GM19455 (cell line): ENCODE data around the gene PAOX.
"Not testable (repeated sequence)": the region's sequence is repeated elsewhere in the genome, so short reads cannot be mapped to it uniquely, and the experiment has no call there.

Experiments used
- ATAC-seq: cut with Tn5 transposase; IDR thresholded peaks from one replicate; pipeline ENCODE4 v1.9.1; 2021; ENCODE audit not compliant: unreplicated experiment

Gene PAOX

GRCh38 chr10:133383551-133383950 lies 4.5 kb downstream of the PAOX start:
- no peak for ATAC-seq

DNA sequence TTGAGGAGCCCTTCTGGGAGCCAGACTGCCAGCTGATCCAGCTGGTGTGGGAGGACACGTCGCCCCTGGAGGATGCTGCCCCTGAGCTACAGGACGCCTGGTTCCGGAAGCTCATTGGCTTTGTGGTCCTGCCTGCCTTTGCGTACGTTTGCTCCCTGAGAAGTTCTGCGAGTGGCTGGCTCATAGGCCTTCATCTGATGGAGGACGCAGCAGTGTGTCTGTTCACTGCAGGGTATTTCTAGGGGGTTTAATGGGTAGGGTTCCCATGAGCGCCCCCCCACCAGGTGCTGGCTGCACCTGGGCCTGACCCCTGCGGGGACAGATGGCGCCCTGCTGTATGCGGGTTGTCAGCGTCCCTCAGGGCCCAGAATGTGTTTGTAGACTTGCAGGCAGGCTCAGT lies 5.0 kb downstream of the PAOX start:
- ATAC-seq, result no peak

DNA sequence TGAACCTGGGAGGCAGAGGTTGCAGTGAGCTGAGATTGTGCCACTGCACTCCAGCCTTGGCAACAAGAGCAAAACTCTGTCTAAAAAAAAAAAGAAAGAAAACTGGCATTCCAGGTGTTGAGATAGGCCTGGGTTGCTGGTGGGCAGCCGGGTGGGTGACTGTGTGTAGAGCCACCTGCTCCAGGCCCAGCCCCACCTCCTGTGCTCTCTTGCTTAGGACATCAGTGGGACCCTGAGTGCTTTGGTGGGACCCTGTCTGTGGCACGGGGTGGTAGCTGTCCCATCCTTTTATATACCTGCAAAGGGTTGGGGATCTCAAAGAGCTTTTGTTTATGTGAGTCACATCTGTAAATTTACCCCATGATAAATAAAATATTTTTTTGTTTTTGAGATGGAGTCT lies 6.2 kb downstream of the PAOX start:
- ATAC-seq, result no peak

- ATAC-seq, result not testable (repeated sequence)
Observed at GRCh38 chr10:133386951-133387350, 7.9 kb downstream of the PAOX start.

- ATAC-seq, result peak; percentile 6
Observed at GRCh38 chr10:133388236-133388972, 9.3 kb downstream of the PAOX start.

GRCh38 chr10:133388973-133389818 lies 10.1 kb downstream of the PAOX start:
- ATAC-seq, result peak; percentile 78

- no peak for ATAC-seq
Observed at GRCh38 chr10:133390597-133391248, 11.7 kb downstream of the PAOX start.

DNA sequence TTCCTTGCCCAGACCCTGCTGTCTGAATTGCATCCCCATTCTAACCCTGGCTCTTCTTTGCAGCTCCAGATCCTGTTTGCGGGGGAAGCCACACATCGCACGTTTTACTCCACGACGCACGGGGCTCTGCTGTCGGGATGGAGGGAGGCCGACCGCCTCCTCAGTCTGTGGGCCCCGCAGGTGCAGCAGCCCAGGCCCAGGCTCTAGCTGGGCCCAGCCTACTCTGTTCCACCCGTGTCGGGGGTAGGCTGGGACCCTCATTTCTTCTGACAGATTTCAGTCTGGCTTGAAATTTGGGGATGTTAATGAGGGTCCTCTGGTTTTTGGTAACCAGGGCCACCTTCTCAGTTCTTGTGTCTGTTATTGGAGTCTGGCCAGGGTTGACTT lies 12.2 kb downstream of the PAOX start:
- ATAC-seq, result no peak

- ATAC-seq, result no peak
Observed at GRCh38 chr10:133391761-133392518, 12.9 kb downstream of the PAOX start.

DNA sequence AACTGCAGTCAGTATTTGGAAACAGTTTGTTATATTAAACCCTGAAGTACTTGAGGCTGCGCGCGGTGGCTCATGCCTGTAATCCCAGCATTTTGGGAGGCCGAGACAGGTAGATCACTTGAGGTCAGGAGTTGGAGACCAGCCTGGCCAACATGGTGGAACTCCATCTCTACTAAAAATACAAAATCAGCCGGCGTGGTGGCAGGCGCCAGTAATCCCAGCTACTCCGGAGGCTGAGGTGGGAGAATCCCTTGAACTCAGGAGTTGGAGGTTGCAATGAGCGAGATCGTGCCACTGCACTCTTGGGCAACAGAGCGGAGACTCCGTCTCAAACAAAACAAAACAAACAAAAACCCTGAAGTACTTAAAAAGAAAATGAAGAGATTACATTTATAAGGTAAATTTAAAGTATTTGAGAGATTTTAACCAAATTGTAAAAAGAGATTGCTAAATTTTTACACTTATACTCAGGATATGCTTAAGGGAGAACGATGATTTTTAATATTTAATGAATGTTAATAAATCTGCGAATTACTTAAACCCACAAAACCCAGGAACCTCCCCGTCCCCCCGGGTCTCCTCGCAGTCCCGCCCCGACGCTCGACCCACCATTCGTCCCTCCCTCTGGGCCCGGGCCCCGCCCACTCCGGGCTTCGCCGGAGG lies 14.5 kb downstream of the PAOX start:
- ATAC-seq, result no peak

DNA sequence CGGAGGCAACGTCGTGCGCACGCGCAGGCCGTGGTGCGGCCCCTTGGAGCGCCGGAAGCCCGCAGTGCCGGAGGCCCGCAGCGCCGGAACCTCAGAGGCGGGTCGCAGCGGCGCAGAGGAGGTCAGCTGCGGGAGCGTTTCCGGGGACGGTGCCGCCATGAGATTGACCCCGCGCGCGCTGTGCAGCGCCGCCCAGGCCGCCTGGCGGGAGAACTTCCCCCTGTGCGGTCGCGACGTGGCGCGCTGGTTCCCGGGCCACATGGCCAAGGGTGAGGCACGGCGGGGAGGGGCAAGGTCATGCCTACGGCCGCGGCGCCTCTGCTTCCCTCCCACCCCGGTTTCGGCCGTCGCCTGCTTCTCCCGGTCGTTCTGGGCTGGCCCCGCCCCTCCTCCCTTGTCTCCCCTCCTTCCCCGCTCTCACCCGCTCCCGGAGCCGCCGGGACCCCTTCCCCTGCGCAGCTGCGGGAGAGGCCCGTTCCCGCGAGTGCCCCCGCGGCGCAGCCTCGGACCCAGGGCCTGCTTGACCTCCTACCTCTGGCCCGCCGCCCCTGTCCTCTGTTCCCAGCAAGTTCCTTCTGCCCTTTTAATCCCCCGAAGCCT lies 15.1 kb downstream of the PAOX start, which contains the start of gene MTG1:
Gene MTG1 (plus strand): TSS at position 94 of the 600 bp plus-strand sequence. CDS start 64 bp downstream, at position 158.
- ATAC-seq, result peak; percentile 61

- ATAC-seq, result no peak
Observed at GRCh38 chr10:133394801-133395221, 15.7 kb downstream of the PAOX start.

- no peak for ATAC-seq
Observed at GRCh38 chr10:133396035-133396624, 17.1 kb downstream of the PAOX start.

GRCh38 chr10:133397938-133398337 lies 18.9 kb downstream of the PAOX start:
- ATAC-seq, result no peak

- ATAC-seq, result no peak
Observed at GRCh38 chr10:133399123-133399601, 20.1 kb downstream of the PAOX start.

- ATAC-seq, result peak; percentile 73
Observed at GRCh38 chr10:133400624-133401424, 21.8 kb downstream of the PAOX start.

- ATAC-seq, result peak; percentile 19
Observed at GRCh38 chr10:133401500-133401899, 22.4 kb downstream of the PAOX start.

- ATAC-seq, result no peak
Observed at GRCh38 chr10:133401981-133402725, 23.1 kb downstream of the PAOX start.
